Measurements from ENCODE around the gene CFAP99. TPM values are rescaled to one million over a fixed set of nuclear protein-coding genes. Genes with fewer than 3 reads are reported as not detected.

Gene CFAP99
- polyA plus RNA-seq, 1 donor (not counting 4 experiments of a cell fraction or from before 2014, with no cell fraction given), result not detected

DNA sequence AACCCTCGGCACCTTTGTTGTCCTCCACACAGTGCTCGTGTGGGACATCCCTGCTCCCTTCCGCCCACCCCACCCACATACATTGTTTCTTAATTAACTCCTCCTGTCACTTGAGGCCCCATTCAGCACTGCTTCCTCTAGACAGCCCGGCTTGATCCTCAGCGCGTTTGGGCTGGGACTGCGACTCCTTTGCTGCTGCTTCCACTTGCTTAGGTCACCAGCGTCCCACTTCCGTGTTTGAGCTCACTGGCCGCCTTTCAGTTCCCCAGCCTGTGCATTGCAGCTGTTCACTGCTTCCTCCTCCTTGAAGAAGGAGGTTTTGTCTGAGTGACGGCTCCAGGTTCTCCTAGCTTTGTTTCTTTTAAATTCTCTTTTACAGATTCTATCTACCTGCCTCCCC lies 66.2 kb downstream of the CFAP99 start:
- TF ChIP-seq, protein P1, sequence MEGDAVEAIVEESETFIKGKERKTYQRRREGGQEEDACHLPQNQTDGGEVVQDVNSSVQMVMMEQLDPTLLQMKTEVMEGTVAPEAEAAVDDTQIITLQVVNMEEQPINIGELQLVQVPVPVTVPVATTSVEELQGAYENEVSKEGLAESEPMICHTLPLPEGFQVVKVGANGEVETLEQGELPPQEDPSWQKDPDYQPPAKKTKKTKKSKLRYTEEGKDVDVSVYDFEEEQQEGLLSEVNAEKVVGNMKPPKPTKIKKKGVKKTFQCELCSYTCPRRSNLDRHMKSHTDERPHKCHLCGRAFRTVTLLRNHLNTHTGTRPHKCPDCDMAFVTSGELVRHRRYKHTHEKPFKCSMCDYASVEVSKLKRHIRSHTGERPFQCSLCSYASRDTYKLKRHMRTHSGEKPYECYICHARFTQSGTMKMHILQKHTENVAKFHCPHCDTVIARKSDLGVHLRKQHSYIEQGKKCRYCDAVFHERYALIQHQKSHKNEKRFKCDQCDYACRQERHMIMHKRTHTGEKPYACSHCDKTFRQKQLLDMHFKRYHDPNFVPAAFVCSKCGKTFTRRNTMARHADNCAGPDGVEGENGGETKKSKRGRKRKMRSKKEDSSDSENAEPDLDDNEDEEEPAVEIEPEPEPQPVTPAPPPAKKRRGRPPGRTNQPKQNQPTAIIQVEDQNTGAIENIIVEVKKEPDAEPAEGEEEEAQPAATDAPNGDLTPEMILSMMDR (optimal IDR thresholded peaks at IDR 0.05 in 1 of 3, IDR thresholded peaks at IDR 0.05 in 1 of 3, conservative IDR thresholded peaks at IDR 0.05 in 1 of 3; ENCODE audit: extremely low read depth in 1 of 3, insufficient read depth in 2 of 3, low read length in 3 of 3), result no peak
- no peak for TF ChIP-seq EZH2 (IDR thresholded peaks at IDR 0.05; ENCODE audit: low read length)
- H3K27ac ChIP-seq (ENCODE audit: control insufficient read depth, insufficient read depth, low read length), result no peak overlapping the region
- H3K4me1 ChIP-seq (ENCODE audit: control insufficient read depth, extremely low read depth, insufficient read depth, low read length), result peaks cover 5% of the 10 kb centered on the region
- no peak overlapping the region for H3K4me3 ChIP-seq (ENCODE audit: control insufficient read depth in 2 of 3, extremely low read depth in 1 of 3, insufficient read depth in 2 of 3, low read depth in 1 of 3, low read length in 3 of 3)
- no peak overlapping the region for H3K9ac ChIP-seq (ENCODE audit: control insufficient read depth, extremely low read depth, insufficient read depth, low read length)
- dilution Hi-C loops (cut with MboI; ENCODE audit: extremely low pct_ligation_motif_present, low sequenced_read_pairs), result no loop called here
- no peak overlapping the region for H2AFZ ChIP-seq (ENCODE audit: control insufficient read depth, low read length)
- DNase-seq (ENCODE audit: low read depth, low spot score) (no peak), FAIRE-seq (no peak)
- H3K79me2 ChIP-seq (ENCODE audit: control insufficient read depth, insufficient read depth, low read length), result peaks cover 98% of the 10 kb centered on the region
- H4K20me1 ChIP-seq (ENCODE audit: control insufficient read depth, extremely low read depth, insufficient read depth, low read length), result peaks cover 50% of the 10 kb centered on the region
- H3K9me1 ChIP-seq (ENCODE audit: control insufficient read depth, extremely low read depth, insufficient read depth, low read length), result peaks cover 3% of the 10 kb centered on the region
- no peaks in the 10 kb centered on the region for H3K27me3 ChIP-seq (ENCODE audit: control insufficient read depth, extremely low read depth, insufficient read depth, low read length)
- peaks cover 7 to 15% of the 10 kb centered on the region in 2 experiments for H3K36me3 ChIP-seq (ENCODE audit: control insufficient read depth in 2 of 2, extremely low read depth in 1 of 2, insufficient read depth in 2 of 2, low read length in 2 of 2)
- H3K9me3 ChIP-seq (ENCODE audit: control insufficient read depth, low read depth, low read length), result no peaks in the 10 kb centered on the region
- H3K4me2 ChIP-seq (ENCODE audit: control insufficient read depth, extremely low read depth, insufficient read depth, low read depth, low read length), result no peak overlapping the region

DNA sequence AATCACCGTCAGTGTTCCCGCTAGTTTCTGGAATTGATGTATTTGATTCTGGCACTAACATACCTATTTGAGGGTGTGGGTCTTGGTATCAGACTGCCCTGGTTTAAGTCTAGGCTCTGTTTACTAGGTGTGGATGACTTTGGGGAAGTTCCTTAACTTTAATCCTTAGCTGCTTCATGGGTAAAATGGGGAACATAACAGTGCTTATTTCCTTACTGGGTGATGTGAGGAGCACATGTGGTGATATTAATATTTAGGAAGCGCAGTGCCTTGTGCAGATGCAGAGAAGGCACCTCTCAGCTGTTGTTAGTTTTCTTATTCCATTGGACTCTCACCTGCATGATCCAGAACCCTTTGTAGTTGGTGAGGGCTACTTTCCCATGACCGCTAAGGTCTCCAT lies 67.2 kb downstream of the CFAP99 start:
- no peaks in the 10 kb centered on the region for H3K27me3 ChIP-seq (ENCODE audit: control insufficient read depth, extremely low read depth, insufficient read depth, low read length)
- no peak overlapping the region for H3K27ac ChIP-seq (ENCODE audit: control insufficient read depth, insufficient read depth, low read length)
- no peak overlapping the region for H3K4me2 ChIP-seq (ENCODE audit: control insufficient read depth, extremely low read depth, insufficient read depth, low read depth, low read length)
- peaks cover 3% of the 10 kb centered on the region for H3K9me1 ChIP-seq (ENCODE audit: control insufficient read depth, extremely low read depth, insufficient read depth, low read length)
- TF ChIP-seq, protein P1 (optimal IDR thresholded peaks at IDR 0.05 in 1 of 3, IDR thresholded peaks at IDR 0.05 in 1 of 3, conservative IDR thresholded peaks at IDR 0.05 in 1 of 3; ENCODE audit: extremely low read depth in 1 of 3, insufficient read depth in 2 of 3, low read length in 3 of 3), result no peak
- no peak for TF ChIP-seq EZH2 (IDR thresholded peaks at IDR 0.05; ENCODE audit: low read length)
- H2AFZ ChIP-seq (ENCODE audit: control insufficient read depth, low read length), result no peak overlapping the region
- no peak for FAIRE-seq
- H3K36me3 ChIP-seq (ENCODE audit: control insufficient read depth in 2 of 2, extremely low read depth in 1 of 2, insufficient read depth in 2 of 2, low read length in 2 of 2), result peaks cover 6 to 22% of the 10 kb centered on the region in 2 experiments
- dilution Hi-C loops (cut with MboI; ENCODE audit: extremely low pct_ligation_motif_present, low sequenced_read_pairs), result no loop called here
- no peaks in the 10 kb centered on the region for H3K9me3 ChIP-seq (ENCODE audit: control insufficient read depth, low read depth, low read length)
- no peak for DNase-seq (ENCODE audit: low read depth, low spot score)
- peaks cover 45% of the 10 kb centered on the region for H4K20me1 ChIP-seq (ENCODE audit: control insufficient read depth, extremely low read depth, insufficient read depth, low read length)
- H3K9ac ChIP-seq (ENCODE audit: control insufficient read depth, extremely low read depth, insufficient read depth, low read length), result no peak overlapping the region
- H3K4me1 ChIP-seq (ENCODE audit: control insufficient read depth, extremely low read depth, insufficient read depth, low read length), result peaks cover 12% of the 10 kb centered on the region
- peaks cover 97% of the 10 kb centered on the region for H3K79me2 ChIP-seq (ENCODE audit: control insufficient read depth, insufficient read depth, low read length)
- H3K4me3 ChIP-seq (ENCODE audit: control insufficient read depth in 2 of 3, extremely low read depth in 1 of 3, insufficient read depth in 2 of 3, low read depth in 1 of 3, low read length in 3 of 3), result no peak overlapping the region

All from keratinocyte (primary cell).